GM12875 (cell line): ENCODE measurements around the gene KCNG2.

Source experiments
- H3K4me3 ChIP-seq: one replicate; pipeline ENCODE4 v1.5.1; 2011; ENCODE audit warnings: low read depth, low read length, control low read depth
- CTCF ChIP-seq: IDR thresholded peaks from 2 replicates; pipeline ENCODE4 v1.5.1; 2011; ENCODE audit warnings: low read depth, mild to moderate bottlenecking, control low read depth, inconsistent platforms, low read length, moderate library complexity, borderline replicate concordance; ENCODE audit not compliant: insufficient read depth

KCNG2 gene

GRCh38 chr18:79856119-79857007 is 58.6 kb downstream of the KCNG2 start:
- TF ChIP-seq CTCF, result no peak
- no peak overlapping the region for H3K4me3 ChIP-seq

GRCh38 chr18:79857082-79857671 is 59.4 kb downstream of the KCNG2 start:
- no peak overlapping the region for H3K4me3 ChIP-seq
- no peak for TF ChIP-seq CTCF

GRCh38 chr18:79859314-79859713 is 61.6 kb downstream of the KCNG2 start:
- no peak overlapping the region for H3K4me3 ChIP-seq
- TF ChIP-seq CTCF, result no peak

- no peak overlapping the region for H3K4me3 ChIP-seq
- TF ChIP-seq CTCF, result no peak
These were observed 63.9 kb downstream of the KCNG2 start for GRCh38 chr18:79861687-79862086.

- no peak for TF ChIP-seq CTCF
- H3K4me3 ChIP-seq, result no peak overlapping the region
These were observed 64.8 kb downstream of the KCNG2 start for GRCh38 chr18:79862562-79862961.

- TF ChIP-seq CTCF, result no peak
- H3K4me3 ChIP-seq, result no peak overlapping the region
These were observed 65.6 kb downstream of the KCNG2 start for GRCh38 chr18:79863161-79864005.
